K562 (cell line): ENCODE results near the gene PHF20. TPM values are rescaled to one million over a fixed set of nuclear protein-coding genes. Genes with fewer than 3 reads are reported as not detected.
A peak's percentile ranks its signal among the peaks of the same experiment; 100 is the strongest.

Source experiments
- ARID2 ChIP-seq: fragments of 450-650 bp; IDR thresholded peaks from 2 replicates; pipeline ENCODE4 v1.6.1; 2017; ENCODE audit warnings: antibody characterized with exemption, mild to moderate bottlenecking
- ATF7 ChIP-seq: fragments of 450-650 bp; IDR thresholded peaks from 2 replicates; pipeline ENCODE4 v1.7.1; 2014; ENCODE audit warnings: mild to moderate bottlenecking, moderate library complexity
- DIDO1 ChIP-seq: fragments of 450-650 bp; IDR thresholded peaks from 2 replicates; pipeline ENCODE4 v1.6.1; 2016; ENCODE audit warnings: low read depth, missing biosample characterization, missing genetic modification characterization
- EP300 ChIP-seq: IDR thresholded peaks from 2 replicates; pipeline ENCODE4 v1.6.1; 2012; ENCODE audit warnings: low read length, improper control_type of control experiment
- ILF3 ChIP-seq: fragments of 450-650 bp; IDR thresholded peaks from 2 replicates; pipeline ENCODE4 v1.6.1; 2018; ENCODE audit warnings: antibody characterized with exemption, mild to moderate bottlenecking, moderate library complexity, borderline replicate concordance
- MECOM ChIP-seq: fragments of 250-450 bp; sonication (Bioruptor Pico); IDR thresholded peaks from 2 replicates; pipeline ENCODE4 v1.8.0; 2022; ENCODE audit warnings: inconsistent platforms
- MEF2D ChIP-seq: conservative IDR thresholded peaks from 2 replicates; pipeline ENCODE4 v1.6.1; 2016; ENCODE audit warnings: low read depth, missing genetic modification characterization, missing compliant biosample characterization
- MTA3 ChIP-seq: fragments of 450-650 bp; formaldehyde crosslinking; IDR thresholded peaks from 2 replicates; pipeline ENCODE4 v1.6.1; 2017; ENCODE audit warnings: mild to moderate bottlenecking, borderline replicate concordance
- NFXL1 ChIP-seq: fragments of 450-650 bp; formaldehyde crosslinking; IDR thresholded peaks from 2 replicates; pipeline ENCODE4 v1.4.0; 2021; ENCODE audit warnings: mild to moderate bottlenecking
- POLR2G ChIP-seq: fragments of 200-400 bp; formaldehyde crosslinking; IDR thresholded peaks from 2 replicates; pipeline ENCODE4 v1.6.1; 2017; ENCODE audit warnings: low read depth, mild to moderate bottlenecking, antibody characterized with exemption, low read length, moderate library complexity
- PTRF ChIP-seq: fragments of 450-650 bp; IDR thresholded peaks from 2 replicates; pipeline ENCODE4 v1.6.1; 2016; ENCODE audit warnings: mild to moderate bottlenecking, missing genetic modification characterization, missing compliant biosample characterization
- RHOXF2B ChIP-seq: fragments of 250-450 bp; sonication (Bioruptor Pico); conservative IDR thresholded peaks from 2 replicates; pipeline ENCODE4 v1.5.1; 2021
- SIRT6 ChIP-seq: IDR thresholded peaks from one replicate; pipeline ENCODE4 v1.6.1; 2012; ENCODE audit warnings: low read depth, mild to moderate bottlenecking, control low read depth, inconsistent platforms, low read length, moderate library complexity
- SNIP1 ChIP-seq: fragments of 450-650 bp; IDR thresholded peaks from 2 replicates; pipeline ENCODE4 v1.7.1; 2017; ENCODE audit warnings: low read depth, mild to moderate bottlenecking
- USF1 ChIP-seq: sonication (generic); formaldehyde crosslinking; IDR thresholded peaks from 2 replicates; pipeline ENCODE4 v1.9.0; 2022; ENCODE audit warnings: mild to moderate bottlenecking, missing genetic modification reagents
- ZNF384 ChIP-seq: IDR thresholded peaks from 2 replicates; pipeline ENCODE4 v1.6.1; 2012; ENCODE audit warnings: low read depth, low read length, improper control_type of control experiment
- ZNF668 ChIP-seq: fragments of 250-450 bp; sonication (Bioruptor Pico); IDR thresholded peaks from 2 replicates; pipeline ENCODE4 v1.8.0; 2022; ENCODE audit warnings: mild to moderate bottlenecking, inconsistent platforms
- polyA plus RNA-seq, 8 experiments: library from polyadenylated mRNA; depleted of rRNA in 4 of 8; stranded (reverse) in 5 of 8; unstranded in 3 of 8; fragments of >200 nt; fragmentation: Nextera tagmentation in 2 of 8; fragmentation: Illumina TruSeq in 1 of 8; extraction: Ambion mirVana in 2 of 8; extraction: Trizol in 1 of 8; gene quantifications; 2 replicates each; pipeline versions ENCODE4 v1.2.1 to v1.2.3, GENCODE V29; 2011 to 2014; ENCODE audit warnings: inconsistent platforms in 1 of 8, missing spikeins in 1 of 8
- total RNA-seq, 7 experiments: library from RNA; depleted of rRNA in 6 of 7; stranded (reverse); fragments of >200 nt in 6 of 7; fragmentation: Illumina TruSeq in 2 of 7; extraction: Trizol in 2 of 7; gene quantifications; 2 replicates each; pipeline versions ENCODE4 v1.2.1 to v1.2.3, GENCODE V29; 2011 to 2021; ENCODE audit warnings: low replicate concordance in 1 of 7
- TF ChIP-seq, protein P1 (sequence below), 2 experiments: fragments of 450-650 bp; IDR thresholded peaks; 2 replicates each; pipeline ENCODE4 v1.6.1; 2016
- TF ChIP-seq, protein P2 (sequence below): sonication (generic); IDR thresholded peaks from 2 replicates; pipeline ENCODE4 v1.6.1; 2016
- TF ChIP-seq, protein P3 (sequence below): fragments of 250-450 bp; sonication (Bioruptor Pico); IDR thresholded peaks from 2 replicates; pipeline ENCODE4 v1.8.0; 2021; ENCODE audit warnings: borderline replicate concordance, mild to moderate bottlenecking, moderate library complexity; ENCODE audit not compliant: poor library complexity, severe bottlenecking
- TF ChIP-seq, protein P4 (sequence below): sonication (generic); formaldehyde crosslinking; IDR thresholded peaks from 2 replicates; pipeline ENCODE4 v1.8.0; 2022; ENCODE audit warnings: mild to moderate bottlenecking, missing genetic modification reagents

The PHF20 gene
- total and polyA plus RNA-seq, 9 of the 15 experiments (the other 6 are each of a cell fraction or from before 2014, with no cell fraction given): 49.9 to 196 (median 70.7) TPM

DNA sequence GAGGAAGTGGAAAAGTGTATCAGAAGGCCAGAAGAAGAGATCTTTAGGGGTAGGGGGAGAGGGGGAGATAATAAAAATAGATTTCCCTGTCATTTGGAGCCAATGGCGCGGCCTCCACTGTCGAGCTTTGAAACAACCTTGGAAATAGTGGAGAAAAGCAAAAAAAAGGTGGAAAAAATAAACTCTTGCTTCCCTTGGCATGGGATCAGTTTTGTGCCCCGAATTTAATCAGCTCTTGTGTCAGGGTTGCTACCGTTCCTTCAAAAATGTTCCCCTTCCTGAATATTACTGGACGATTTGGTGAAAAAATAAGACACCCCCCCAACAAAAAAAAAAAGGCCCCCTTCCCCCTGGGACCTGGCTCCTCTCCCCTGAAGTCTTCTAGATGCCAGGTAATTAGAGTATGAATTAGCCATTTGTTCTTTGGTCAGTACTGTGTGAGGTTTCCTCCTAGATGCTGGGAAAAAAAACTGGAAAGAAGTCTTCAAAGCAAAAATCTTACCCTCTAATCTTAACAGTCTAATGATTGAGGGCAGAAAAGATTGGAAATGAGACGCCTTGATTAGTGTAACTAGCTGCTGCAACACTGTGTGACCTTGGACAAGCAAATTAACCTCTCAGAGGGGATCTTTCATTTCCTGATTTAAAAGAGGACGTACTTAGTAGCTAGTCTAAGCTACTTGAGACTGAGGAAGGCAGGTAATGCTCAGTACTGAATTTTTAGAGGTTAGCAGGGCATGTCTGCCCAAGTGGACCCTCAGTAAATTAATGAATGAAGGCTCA is 28.9 kb upstream of the PHF20 start (continued):
- no peak for TF ChIP-seq RHOXF2B (CRISPR knock-in tag)
- no peak for TF ChIP-seq USF1
- TF ChIP-seq, protein P1, sequence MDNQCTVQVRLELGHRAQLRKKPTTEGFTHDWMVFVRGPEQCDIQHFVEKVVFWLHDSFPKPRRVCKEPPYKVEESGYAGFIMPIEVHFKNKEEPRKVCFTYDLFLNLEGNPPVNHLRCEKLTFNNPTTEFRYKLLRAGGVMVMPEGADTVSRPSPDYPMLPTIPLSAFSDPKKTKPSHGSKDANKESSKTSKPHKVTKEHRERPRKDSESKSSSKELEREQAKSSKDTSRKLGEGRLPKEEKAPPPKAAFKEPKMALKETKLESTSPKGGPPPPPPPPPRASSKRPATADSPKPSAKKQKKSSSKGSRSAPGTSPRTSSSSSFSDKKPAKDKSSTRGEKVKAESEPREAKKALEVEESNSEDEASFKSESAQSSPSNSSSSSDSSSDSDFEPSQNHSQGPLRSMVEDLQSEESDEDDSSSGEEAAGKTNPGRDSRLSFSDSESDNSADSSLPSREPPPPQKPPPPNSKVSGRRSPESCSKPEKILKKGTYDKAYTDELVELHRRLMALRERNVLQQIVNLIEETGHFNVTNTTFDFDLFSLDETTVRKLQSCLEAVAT (IDR thresholded peaks at IDR 0.05): peak; percentile 94 to 98
- TF ChIP-seq SNIP1: 0 out of 2 replicates have a peak, but pooled peaks have one; percentile 21
- TF ChIP-seq DIDO1: no peak; the same call in 1 of the 2 replicates
- TF ChIP-seq ZNF668 (CRISPR knock-in tag): 0 out of 2 replicates have a peak, but pooled peaks have one; percentile 6
- TF ChIP-seq ILF3: no peak; the same call in 1 of the 2 replicates
- TF ChIP-seq EP300: no peak
- TF ChIP-seq, protein P2, sequence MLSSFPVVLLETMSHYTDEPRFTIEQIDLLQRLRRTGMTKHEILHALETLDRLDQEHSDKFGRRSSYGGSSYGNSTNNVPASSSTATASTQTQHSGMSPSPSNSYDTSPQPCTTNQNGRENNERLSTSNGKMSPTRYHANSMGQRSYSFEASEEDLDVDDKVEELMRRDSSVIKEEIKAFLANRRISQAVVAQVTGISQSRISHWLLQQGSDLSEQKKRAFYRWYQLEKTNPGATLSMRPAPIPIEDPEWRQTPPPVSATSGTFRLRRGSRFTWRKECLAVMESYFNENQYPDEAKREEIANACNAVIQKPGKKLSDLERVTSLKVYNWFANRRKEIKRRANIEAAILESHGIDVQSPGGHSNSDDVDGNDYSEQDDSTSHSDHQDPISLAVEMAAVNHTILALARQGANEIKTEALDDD: peak; percentile 78
- TF ChIP-seq POLR2G: no peak
- no peak for TF ChIP-seq MEF2D (tag)
- TF ChIP-seq, protein P3, sequence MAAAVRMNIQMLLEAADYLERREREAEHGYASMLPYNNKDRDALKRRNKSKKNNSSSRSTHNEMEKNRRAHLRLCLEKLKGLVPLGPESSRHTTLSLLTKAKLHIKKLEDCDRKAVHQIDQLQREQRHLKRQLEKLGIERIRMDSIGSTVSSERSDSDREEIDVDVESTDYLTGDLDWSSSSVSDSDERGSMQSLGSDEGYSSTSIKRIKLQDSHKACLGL (CRISPR knock-in tag): no peak
- TF ChIP-seq ARID2: 0 out of 2 replicates have a peak, but pooled peaks have one; percentile 9
- TF ChIP-seq PTRF (tag): no peak
- 0 out of 2 replicates have a peak, but pooled peaks have one; percentile 31 for TF ChIP-seq ZNF384
- no peak for TF ChIP-seq ATF7
- no peak for TF ChIP-seq NFXL1 (CRISPR knock-in tag)
- TF ChIP-seq, protein P4, sequence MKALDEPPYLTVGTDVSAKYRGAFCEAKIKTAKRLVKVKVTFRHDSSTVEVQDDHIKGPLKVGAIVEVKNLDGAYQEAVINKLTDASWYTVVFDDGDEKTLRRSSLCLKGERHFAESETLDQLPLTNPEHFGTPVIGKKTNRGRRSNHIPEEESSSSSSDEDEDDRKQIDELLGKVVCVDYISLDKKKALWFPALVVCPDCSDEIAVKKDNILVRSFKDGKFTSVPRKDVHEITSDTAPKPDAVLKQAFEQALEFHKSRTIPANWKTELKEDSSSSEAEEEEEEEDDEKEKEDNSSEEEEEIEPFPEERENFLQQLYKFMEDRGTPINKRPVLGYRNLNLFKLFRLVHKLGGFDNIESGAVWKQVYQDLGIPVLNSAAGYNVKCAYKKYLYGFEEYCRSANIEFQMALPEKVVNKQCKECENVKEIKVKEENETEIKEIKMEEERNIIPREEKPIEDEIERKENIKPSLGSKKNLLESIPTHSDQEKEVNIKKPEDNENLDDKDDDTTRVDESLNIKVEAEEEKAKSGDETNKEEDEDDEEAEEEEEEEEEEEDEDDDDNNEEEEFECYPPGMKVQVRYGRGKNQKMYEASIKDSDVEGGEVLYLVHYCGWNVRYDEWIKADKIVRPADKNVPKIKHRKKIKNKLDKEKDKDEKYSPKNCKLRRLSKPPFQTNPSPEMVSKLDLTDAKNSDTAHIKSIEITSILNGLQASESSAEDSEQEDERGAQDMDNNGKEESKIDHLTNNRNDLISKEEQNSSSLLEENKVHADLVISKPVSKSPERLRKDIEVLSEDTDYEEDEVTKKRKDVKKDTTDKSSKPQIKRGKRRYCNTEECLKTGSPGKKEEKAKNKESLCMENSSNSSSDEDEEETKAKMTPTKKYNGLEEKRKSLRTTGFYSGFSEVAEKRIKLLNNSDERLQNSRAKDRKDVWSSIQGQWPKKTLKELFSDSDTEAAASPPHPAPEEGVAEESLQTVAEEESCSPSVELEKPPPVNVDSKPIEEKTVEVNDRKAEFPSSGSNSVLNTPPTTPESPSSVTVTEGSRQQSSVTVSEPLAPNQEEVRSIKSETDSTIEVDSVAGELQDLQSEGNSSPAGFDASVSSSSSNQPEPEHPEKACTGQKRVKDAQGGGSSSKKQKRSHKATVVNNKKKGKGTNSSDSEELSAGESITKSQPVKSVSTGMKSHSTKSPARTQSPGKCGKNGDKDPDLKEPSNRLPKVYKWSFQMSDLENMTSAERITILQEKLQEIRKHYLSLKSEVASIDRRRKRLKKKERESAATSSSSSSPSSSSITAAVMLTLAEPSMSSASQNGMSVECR (CRISPR knock-in tag): no peak
- TF ChIP-seq MTA3: 0 out of 2 replicates have a peak, but pooled peaks have one; percentile 19
- TF ChIP-seq SIRT6: no peak
- no peak for TF ChIP-seq MECOM (CRISPR knock-in tag)
